SW480 (cell line): Measurements from ENCODE around the gene OLFML2A.
"Not testable (repeated sequence)": the region's sequence is repeated elsewhere in the genome, so short reads cannot be mapped to it uniquely, and the experiment has no call there.

ENCODE experiments used
- DNase-seq: peaks from one replicate; pipeline ENCODE4 v3.0.0-alpha.2; 2016; ENCODE audit warnings: low spot score

OLFML2A gene

GRCh38 chr9:124761196-124761595, 15.7 kb upstream of the OLFML2A start:
- DNase-seq, result no peak

- DNase-seq, result no peak
Observed at GRCh38 chr9:124761710-124762109, 15.2 kb upstream of the OLFML2A start.

GRCh38 chr9:124762633-124763032, 14.3 kb upstream of the OLFML2A start:
- DNase-seq, result no peak

- peak; percentile 63 for DNase-seq
Observed at GRCh38 chr9:124764774-124765438, 12.0 kb upstream of the OLFML2A start.

GRCh38 chr9:124765439-124765835, 11.5 kb upstream of the OLFML2A start:
- no peak for DNase-seq

- no peak for DNase-seq
Observed at GRCh38 chr9:124766326-124766725, 10.6 kb upstream of the OLFML2A start.

- peak; percentile 38 for DNase-seq
Observed at GRCh38 chr9:124766815-124767554, 9.9 kb upstream of the OLFML2A start.

- no peak for DNase-seq
Observed at GRCh38 chr9:124767821-124768220, 9.1 kb upstream of the OLFML2A start.

- DNase-seq, result no peak
Observed at GRCh38 chr9:124768334-124768733, 8.6 kb upstream of the OLFML2A start.

GRCh38 chr9:124768750-124769548, 8.0 kb upstream of the OLFML2A start:
- DNase-seq, result no peak

GRCh38 chr9:124769549-124770358, 7.2 kb upstream of the OLFML2A start:
- peak; percentile 64 for DNase-seq

GRCh38 chr9:124770359-124771020, 6.4 kb upstream of the OLFML2A start:
- peak; percentile 57 for DNase-seq

- peak; percentile 95 for DNase-seq
Observed at GRCh38 chr9:124771021-124771866, 5.7 kb upstream of the OLFML2A start, which contains the start of gene NR6A1. TSS of gene NR6A1 (minus strand) at chr9:124771311.

- peak; percentile 67 for DNase-seq
Observed at GRCh38 chr9:124771867-124772679, 4.9 kb upstream of the OLFML2A start.

GRCh38 chr9:124772877-124773276, 4.1 kb upstream of the OLFML2A start:
- DNase-seq, result not testable (repeated sequence)

- no peak for DNase-seq
Observed at GRCh38 chr9:124773473-124774128, 3.3 kb upstream of the OLFML2A start.

GRCh38 chr9:124774129-124774978, 2.6 kb upstream of the OLFML2A start:
- DNase-seq, result peak; percentile 72

GRCh38 chr9:124776618-124776953, 347 bp upstream of the OLFML2A start:
- DNase-seq, result no peak
